Upper lobe of right lung (tissue), 1 donor: Measurements from ENCODE around the gene DZIP1L. TPM values are rescaled to one million over a fixed set of nuclear protein-coding genes. Genes with fewer than 3 reads are reported as not detected.
A peak's percentile ranks its signal among the peaks of the same experiment; 100 is the strongest.

Source experiments
- ATAC-seq: fragments of 200-7000 bp; cut with Tn5 transposase; one replicate; pipeline ENCODE4 v1.9.1; 2020; ENCODE audit warnings: mild to moderate bottlenecking, moderate library complexity
- DNase-seq: peaks from one replicate; pipeline ENCODE4 v3.0.0-alpha.2; 2020
- H3K27ac ChIP-seq: fragments of 200-600 bp; one replicate; pipeline ENCODE4 v1.8.0; 2022
- H3K27me3 ChIP-seq: fragments of 200-600 bp; one replicate; pipeline ENCODE4 v1.8.0; 2022; ENCODE audit warnings: mild to moderate bottlenecking
- H3K36me3 ChIP-seq: fragments of 200-600 bp; one replicate; pipeline ENCODE4 v1.8.0; 2022
- H3K4me1 ChIP-seq: fragments of 200-600 bp; one replicate; pipeline ENCODE4 v1.8.0; 2022
- H3K4me3 ChIP-seq: fragments of 200-600 bp; one replicate; pipeline ENCODE4 v1.8.0; 2022; ENCODE audit warnings: mild to moderate bottlenecking
- H3K9me3 ChIP-seq: fragments of 200-600 bp; one replicate; pipeline ENCODE4 v1.8.0; 2022
- intact Hi-C: fragments of 100-400 bp; cut with DNase I; formaldehyde crosslinking; loops from one replicate; pipeline ENCODE4 v1.11.0; 2022
- total RNA-seq: library from RNA; stranded (reverse); fragmentation: NEBNext Ultra II Directional; extraction: Animal tissue kit (Norgen Biotek cat#: 25700); gene quantifications from one replicate; pipeline ENCODE4 v1.2.1, GENCODE V29; 2021
- TF ChIP-seq, protein P1 (sequence below): fragments of 200-600 bp; IDR thresholded peaks from one replicate; pipeline ENCODE4 v1.8.0; 2022; ENCODE audit warnings: antibody characterized with exemption
- donor health status: DM: no; HTN: yes; CAD: no; lungs with severe emphysema.

The DZIP1L gene
- total RNA-seq, 1 donor from 2014 or later: 8.1 TPM

DNA sequence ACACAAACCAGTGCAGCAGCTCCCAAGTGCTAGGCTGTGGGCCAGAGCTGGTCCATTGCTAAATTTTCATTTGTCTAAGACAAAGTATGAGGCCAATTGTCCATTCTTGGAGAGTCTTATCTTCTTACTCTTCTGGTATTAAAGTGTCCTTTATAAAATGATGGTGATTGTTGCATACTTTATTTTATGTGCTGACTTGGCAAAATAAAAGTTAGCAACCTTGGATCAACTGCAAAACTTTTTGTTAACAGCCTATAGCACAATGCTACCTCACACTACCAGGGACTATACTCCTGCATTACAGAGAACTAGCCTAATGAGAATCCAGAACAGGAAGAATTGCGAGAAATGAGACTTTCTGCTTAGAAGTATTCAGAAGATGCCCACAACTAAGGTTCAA, 61.4 kb downstream of the DZIP1L start:
- DNase-seq (no peak), ATAC-seq (no peak)
- TF ChIP-seq, protein P1, sequence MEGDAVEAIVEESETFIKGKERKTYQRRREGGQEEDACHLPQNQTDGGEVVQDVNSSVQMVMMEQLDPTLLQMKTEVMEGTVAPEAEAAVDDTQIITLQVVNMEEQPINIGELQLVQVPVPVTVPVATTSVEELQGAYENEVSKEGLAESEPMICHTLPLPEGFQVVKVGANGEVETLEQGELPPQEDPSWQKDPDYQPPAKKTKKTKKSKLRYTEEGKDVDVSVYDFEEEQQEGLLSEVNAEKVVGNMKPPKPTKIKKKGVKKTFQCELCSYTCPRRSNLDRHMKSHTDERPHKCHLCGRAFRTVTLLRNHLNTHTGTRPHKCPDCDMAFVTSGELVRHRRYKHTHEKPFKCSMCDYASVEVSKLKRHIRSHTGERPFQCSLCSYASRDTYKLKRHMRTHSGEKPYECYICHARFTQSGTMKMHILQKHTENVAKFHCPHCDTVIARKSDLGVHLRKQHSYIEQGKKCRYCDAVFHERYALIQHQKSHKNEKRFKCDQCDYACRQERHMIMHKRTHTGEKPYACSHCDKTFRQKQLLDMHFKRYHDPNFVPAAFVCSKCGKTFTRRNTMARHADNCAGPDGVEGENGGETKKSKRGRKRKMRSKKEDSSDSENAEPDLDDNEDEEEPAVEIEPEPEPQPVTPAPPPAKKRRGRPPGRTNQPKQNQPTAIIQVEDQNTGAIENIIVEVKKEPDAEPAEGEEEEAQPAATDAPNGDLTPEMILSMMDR: no peak
- intact Hi-C loops: no loop called here
- no peaks in the 10 kb centered on the region for H3K36me3 ChIP-seq
- no peaks in the 10 kb centered on the region for H3K27me3 ChIP-seq
- no peaks in the 10 kb centered on the region for H3K4me1 ChIP-seq
- H3K4me3 ChIP-seq: no peak overlapping the region
- no peak overlapping the region for H3K27ac ChIP-seq
- no peaks in the 10 kb centered on the region for H3K9me3 ChIP-seq

DNA sequence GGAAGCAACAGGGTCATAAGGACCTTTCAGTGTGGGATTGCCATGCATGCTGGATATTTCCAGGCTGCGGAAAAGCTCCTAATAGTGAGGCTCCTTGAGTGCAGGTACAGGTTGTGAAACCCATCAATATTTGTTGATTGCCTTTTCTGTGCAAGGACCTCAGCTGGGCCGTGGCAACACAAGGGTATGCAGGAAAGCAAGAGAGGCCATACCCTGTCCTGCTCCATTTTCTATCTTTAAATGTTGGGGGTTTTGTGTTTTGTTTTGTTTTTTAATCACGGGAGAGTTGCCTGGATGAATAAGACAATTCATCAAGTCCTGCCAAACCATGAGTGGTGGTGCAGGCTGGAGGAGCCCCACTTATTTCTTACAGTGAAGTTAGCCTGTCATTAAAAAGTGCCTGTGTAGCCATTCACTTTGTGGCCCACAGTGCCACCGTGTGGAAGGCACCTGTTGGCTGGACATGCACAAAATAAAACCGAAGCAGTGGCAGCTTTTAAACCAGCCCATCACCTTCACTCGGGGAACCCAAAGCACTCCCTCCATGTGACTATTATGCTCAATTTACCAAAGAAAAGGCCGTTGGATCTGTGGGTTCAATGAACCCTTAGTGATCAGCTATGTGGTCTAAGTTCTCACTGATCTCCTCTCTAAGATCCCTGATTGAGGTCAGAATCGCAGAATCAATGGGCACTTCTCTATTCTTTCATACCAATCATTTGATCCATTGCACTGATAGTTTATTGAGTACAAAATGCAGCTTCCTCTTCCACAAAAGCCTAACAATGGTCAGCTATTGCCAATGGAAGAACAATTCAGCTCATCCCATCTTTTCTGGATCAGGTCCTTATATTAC, 63.2 kb downstream of the DZIP1L start:
- TF ChIP-seq, protein P1: peak; percentile 58
- intact Hi-C loops: no loop called here

DNA sequence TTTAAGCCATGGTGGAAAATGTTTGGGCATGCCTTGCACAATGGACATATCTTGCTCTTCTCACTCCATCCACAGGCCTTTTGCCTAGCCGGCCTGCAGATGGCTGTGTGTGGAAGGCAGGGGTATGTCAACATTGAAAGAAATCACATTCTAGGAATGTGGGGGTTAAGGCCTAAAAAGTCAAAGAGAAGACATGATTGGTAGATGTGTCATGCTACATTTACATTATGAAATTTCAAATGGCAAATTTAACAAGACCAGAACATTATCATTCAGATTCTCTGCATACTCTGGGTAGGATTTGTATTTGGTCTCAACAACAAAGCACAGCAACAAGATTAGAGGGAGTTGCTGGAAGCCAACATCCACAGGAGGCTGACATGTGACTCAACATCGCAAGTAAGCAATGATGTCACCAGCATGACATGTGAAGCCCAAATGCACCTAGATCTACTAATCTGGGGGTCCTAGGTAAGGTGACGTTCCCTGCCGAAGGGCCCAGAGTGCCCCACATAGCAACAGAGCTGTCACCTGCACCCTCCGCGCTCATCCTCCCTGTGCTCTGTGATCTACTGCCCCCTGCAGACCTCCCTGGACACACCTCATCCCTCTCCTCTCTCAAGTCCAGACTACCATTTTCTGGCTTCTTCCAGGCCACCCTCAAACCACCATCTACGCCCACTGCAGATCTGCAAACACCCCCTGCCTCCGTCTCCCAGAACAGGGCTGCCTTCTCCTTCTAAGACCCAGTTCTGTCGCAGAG, 66.1 kb downstream of the DZIP1L start:
- intact Hi-C loops: no loop called here
- H3K4me1 ChIP-seq: peaks cover 3% of the 10 kb centered on the region
- peak; percentile 20 for ATAC-seq
- no peak for DNase-seq
- no peak overlapping the region for H3K4me3 ChIP-seq
- TF ChIP-seq, protein P1: no peak
- H3K27ac ChIP-seq: no peak overlapping the region
- H3K9me3 ChIP-seq: no peaks in the 10 kb centered on the region
- H3K36me3 ChIP-seq: no peaks in the 10 kb centered on the region
- no peaks in the 10 kb centered on the region for H3K27me3 ChIP-seq

More for the DNA sequence above, 63.2 kb downstream of the DZIP1L start:
- H3K9me3 ChIP-seq: no peaks in the 10 kb centered on the region
- no peak overlapping the region for H3K27ac ChIP-seq
- peak; percentile 93 for ATAC-seq
- no peaks in the 10 kb centered on the region for H3K27me3 ChIP-seq
- H3K4me3 ChIP-seq: no peak overlapping the region
- H3K4me1 ChIP-seq: no peaks in the 10 kb centered on the region
- no peaks in the 10 kb centered on the region for H3K36me3 ChIP-seq
- peak; percentile 80 for DNase-seq

DNA sequence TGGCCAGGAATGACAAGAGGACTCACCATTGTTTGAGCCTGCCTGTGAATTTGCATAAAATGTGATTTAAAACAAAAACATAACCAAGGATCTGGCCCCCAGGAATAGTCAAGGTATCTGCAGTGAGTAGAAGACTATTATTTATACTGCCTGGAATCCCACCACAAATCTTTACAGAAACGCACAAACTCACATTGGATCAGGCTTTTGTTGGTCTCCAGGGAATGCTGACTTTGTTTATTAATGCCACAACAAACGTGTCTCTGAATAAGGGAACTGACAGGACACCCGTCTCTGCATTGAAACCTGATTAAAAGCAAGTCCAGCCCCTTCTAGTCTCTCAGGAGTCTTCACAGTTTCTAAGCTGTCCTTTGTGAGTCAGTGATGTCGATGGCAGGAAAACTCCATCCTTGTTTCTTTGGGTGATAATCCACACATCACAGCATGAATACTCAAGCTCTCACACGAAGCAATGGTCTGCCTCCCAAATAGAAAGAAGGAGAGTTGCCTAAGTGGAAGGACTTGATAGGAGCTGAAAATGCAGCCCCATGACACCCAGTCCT, 67.7 kb downstream of the DZIP1L start:
- H3K36me3 ChIP-seq: no peaks in the 10 kb centered on the region
- DNase-seq (no peak), ATAC-seq (no peak)
- no peak overlapping the region for H3K4me3 ChIP-seq
- no peak overlapping the region for H3K27ac ChIP-seq
- intact Hi-C loops: no loop called here
- no peaks in the 10 kb centered on the region for H3K9me3 ChIP-seq
- peaks cover 3% of the 10 kb centered on the region for H3K4me1 ChIP-seq
- TF ChIP-seq, protein P1: no peak
- no peaks in the 10 kb centered on the region for H3K27me3 ChIP-seq

DNA sequence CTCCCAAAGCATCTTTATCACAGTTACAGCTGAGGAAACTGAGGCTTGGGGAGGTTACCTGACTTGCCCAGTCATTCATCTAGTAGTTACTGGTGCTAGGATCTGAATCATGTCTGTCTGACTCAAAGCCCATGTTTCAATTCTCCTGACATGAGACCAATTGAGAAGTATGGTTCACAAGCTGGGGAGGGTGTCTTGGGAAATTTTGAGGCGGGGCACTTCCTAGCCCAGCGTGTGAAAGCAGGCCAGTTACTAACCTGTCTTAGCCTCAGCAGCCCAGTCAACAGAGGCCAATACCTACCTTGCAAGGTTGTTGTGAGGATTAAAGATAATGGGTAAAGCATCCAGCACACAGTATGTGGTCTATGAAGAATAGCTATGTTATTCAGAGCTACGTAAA, 68.5 kb downstream of the DZIP1L start:
- H3K36me3 ChIP-seq: no peaks in the 10 kb centered on the region
- intact Hi-C loops: no loop called here
- DNase-seq (no peak), ATAC-seq (peak; percentile 47)
- peaks cover 3% of the 10 kb centered on the region for H3K4me1 ChIP-seq
- no peak overlapping the region for H3K27ac ChIP-seq
- H3K9me3 ChIP-seq: no peaks in the 10 kb centered on the region
- TF ChIP-seq, protein P1: no peak
- no peaks in the 10 kb centered on the region for H3K27me3 ChIP-seq
- H3K4me3 ChIP-seq: no peak overlapping the region
